GM19468 (cell line): ENCODE measurements around the gene FUCA1.
"Not testable (repeated sequence)": the region's sequence is repeated elsewhere in the genome, so short reads cannot be mapped to it uniquely, and the experiment has no call there.

Source experiments
- ATAC-seq: cut with Tn5 transposase; IDR thresholded peaks from one replicate; pipeline ENCODE4 v1.9.1; 2021; ENCODE audit warnings: mild to moderate bottlenecking, moderate library complexity, moderate number of reproducible peaks; ENCODE audit not compliant: unreplicated experiment; ENCODE audit errors: extremely low read depth

Gene FUCA1

GRCh38 chr1:23867895-23868556, at the start of gene FUCA1:
Gene FUCA1 (minus strand): TSS chr1:23868290. CDS start chr1:23868286, 4 bp downstream.
- ATAC-seq, result peak; percentile 93

- no peak for ATAC-seq
Observed at GRCh38 chr1:23916209-23917131, 48.4 kb upstream of the FUCA1 start.

GRCh38 chr1:23915466-23915865, 47.4 kb upstream of the FUCA1 start:
- ATAC-seq, result no peak

GRCh38 chr1:23914921-23915320, 46.8 kb upstream of the FUCA1 start:
- ATAC-seq, result no peak

GRCh38 chr1:23913212-23913880, 45.3 kb upstream of the FUCA1 start, which contains the start of gene CNR2:
Gene CNR2 (minus strand): TSS chr1:23913362. CDS start chr1:23875617, 37,745 bp downstream.
- ATAC-seq, result no peak

GRCh38 chr1:23911921-23912320, 43.8 kb upstream of the FUCA1 start:
- no peak for ATAC-seq

- ATAC-seq, result no peak
Observed at GRCh38 chr1:23910553-23911246, 42.6 kb upstream of the FUCA1 start.

GRCh38 chr1:23910144-23910543, 42.1 kb upstream of the FUCA1 start:
- no peak for ATAC-seq

GRCh38 chr1:23909412-23909811, 41.3 kb upstream of the FUCA1 start:
- ATAC-seq, result no peak

GRCh38 chr1:23908453-23909341, 40.6 kb upstream of the FUCA1 start:
- no peak for ATAC-seq

- no peak for ATAC-seq
Observed at GRCh38 chr1:23906731-23907130, 38.6 kb upstream of the FUCA1 start.

- no peak for ATAC-seq
Observed at GRCh38 chr1:23905461-23906025, 37.5 kb upstream of the FUCA1 start.

- no peak for ATAC-seq
Observed at GRCh38 chr1:23904748-23905357, 36.8 kb upstream of the FUCA1 start.

- no peak for ATAC-seq
Observed at GRCh38 chr1:23903754-23904153, 35.7 kb upstream of the FUCA1 start.

- no peak for ATAC-seq
Observed at GRCh38 chr1:23902321-23903278, 34.5 kb upstream of the FUCA1 start.

GRCh38 chr1:23900017-23900416, 31.9 kb upstream of the FUCA1 start:
- ATAC-seq, result not testable (repeated sequence)

- ATAC-seq, result no peak
Observed at GRCh38 chr1:23899070-23899469, 31.0 kb upstream of the FUCA1 start.
